GM21723 (cell line): Measurements from ENCODE around the gene WWOX.

Experiments
- ATAC-seq: cut with Tn5 transposase; IDR thresholded peaks from one replicate; pipeline ENCODE4 v1.9.1; 2021; ENCODE audit warnings: mild to moderate bottlenecking, moderate library complexity; ENCODE audit not compliant: unreplicated experiment

Gene WWOX

GRCh38 chr16:78485917-78486257, 386.4 kb downstream of the WWOX start:
- ATAC-seq: no peak

- ATAC-seq: no peak
Measured at GRCh38 chr16:78487471-78487870, 388.0 kb downstream of the WWOX start.

GRCh38 chr16:78489072-78489471, 389.6 kb downstream of the WWOX start:
- ATAC-seq: no peak

- ATAC-seq: no peak
Measured at GRCh38 chr16:78489631-78490030, 390.2 kb downstream of the WWOX start.

- ATAC-seq: no peak
Measured at GRCh38 chr16:78490431-78490830, 391.0 kb downstream of the WWOX start.

GRCh38 chr16:78490847-78491246, 391.4 kb downstream of the WWOX start:
- ATAC-seq: no peak

GRCh38 chr16:78493573-78493972, 394.1 kb downstream of the WWOX start:
- no peak for ATAC-seq

GRCh38 chr16:78494105-78494504, 394.7 kb downstream of the WWOX start:
- no peak for ATAC-seq

GRCh38 chr16:78494674-78495073, 395.2 kb downstream of the WWOX start:
- no peak for ATAC-seq

GRCh38 chr16:78496189-78496588, 396.7 kb downstream of the WWOX start:
- no peak for ATAC-seq

GRCh38 chr16:78499399-78499798, 399.9 kb downstream of the WWOX start:
- ATAC-seq: no peak

GRCh38 chr16:78500659-78501270, 401.3 kb downstream of the WWOX start:
- ATAC-seq: no peak

GRCh38 chr16:78501744-78502143, 402.3 kb downstream of the WWOX start:
- no peak for ATAC-seq

GRCh38 chr16:78502812-78503350, 403.4 kb downstream of the WWOX start:
- ATAC-seq: no peak

- ATAC-seq: no peak
Measured at GRCh38 chr16:78503602-78504001, 404.1 kb downstream of the WWOX start.

- ATAC-seq: no peak
Measured at GRCh38 chr16:78504401-78504851, 405.0 kb downstream of the WWOX start.

- ATAC-seq: no peak
Measured at GRCh38 chr16:78505036-78505435, 405.6 kb downstream of the WWOX start.

- no peak for ATAC-seq
Measured at GRCh38 chr16:78505544-78506366, 406.3 kb downstream of the WWOX start.

GRCh38 chr16:78506367-78507193, 407.1 kb downstream of the WWOX start:
- no peak for ATAC-seq

GRCh38 chr16:78507576-78507975, 408.1 kb downstream of the WWOX start:
- ATAC-seq: no peak

- no peak for ATAC-seq
Measured at GRCh38 chr16:78509965-78510364, 410.5 kb downstream of the WWOX start.
